Mammary microvascular endothelial cell (primary cell): ENCODE data around the gene AP2A2. TPM values are rescaled to one million over a fixed set of nuclear protein-coding genes. Genes with fewer than 3 reads are reported as not detected.

ENCODE experiments used
- total RNA-seq: library from RNA; depleted of rRNA; stranded (reverse); fragments of >200 nt; gene quantifications from 2 replicates; pipeline ENCODE4 v1.2.3, GENCODE V29; 2015

Gene AP2A2
- 41.4 and 46.4 TPM in 2 replicates for total RNA-seq

GRCh38 chr11:925496-926301 lies at the start of gene AP2A2:
TSS of gene AP2A2 (plus strand) at chr11:925870. CDS start at chr11:926022, 152 bp downstream.

GRCh38 chr11:910589-911030 lies 15.1 kb upstream of the AP2A2 start, which contains the start of gene CHID1:
TSS of gene CHID1 (minus strand) at chr11:910810. CDS start at chr11:904816, 5,994 bp downstream.

DNA sequence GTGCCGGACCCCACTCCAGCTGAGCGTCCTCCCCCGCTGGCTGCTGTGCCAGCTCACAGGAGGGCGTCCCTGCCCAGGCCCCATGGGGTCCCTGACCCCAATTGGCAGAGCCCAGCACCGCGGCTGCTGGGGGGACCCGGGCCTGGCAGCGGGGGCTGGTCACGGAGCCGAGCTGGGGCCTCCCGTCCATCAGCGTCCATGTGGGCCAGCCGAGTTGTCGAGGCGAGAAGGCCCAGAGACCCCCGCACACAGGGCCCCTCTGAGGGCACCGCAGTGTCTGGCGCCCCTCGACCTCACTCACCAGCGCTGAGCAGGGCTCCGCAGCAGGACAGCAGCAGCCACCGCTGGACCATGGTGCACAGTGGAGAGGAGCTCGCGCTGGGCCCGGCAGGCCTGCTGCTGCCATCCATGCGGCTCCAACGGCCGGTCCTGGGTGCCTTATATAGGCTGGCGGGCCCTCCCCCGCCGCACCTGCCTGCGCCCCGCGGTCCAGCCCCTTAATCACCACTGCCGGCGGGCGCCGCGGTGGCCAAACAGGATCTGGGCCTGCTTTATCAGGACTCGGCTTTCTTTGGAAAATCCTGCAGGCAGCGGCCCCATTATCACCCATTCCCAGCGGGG lies 110.7 kb downstream of the AP2A2 start, which contains the start of gene MUC6:
MUC6 (minus strand) TSS at position 416 of the 621 bp plus-strand sequence; CDS start at position 353, 63 bp downstream.

Other genes starting within 250 kb of the AP2A2 start
- 23.1 and 27.8 TPM in 2 replicates for gene DEAF1, start 230.6 kb upstream of the AP2A2 start, total RNA-seq
- gene TMEM80, start 230.1 kb upstream of the AP2A2 start, total RNA-seq, result 16.9 and 17.5 TPM in 2 replicates
- gene EPS8L2, start 219.6 kb upstream of the AP2A2 start, total RNA-seq, result 6.7 and 7.3 TPM in 2 replicates
- 228 TPM in 2 replicates for gene TALDO1, start 178.4 kb upstream of the AP2A2 start, total RNA-seq
- 29.4 and 33.0 TPM in 2 replicates for gene GATD1, start 148.4 kb upstream of the AP2A2 start, total RNA-seq
- gene CEND1, start 135.8 kb upstream of the AP2A2 start, total RNA-seq, result 0.20 and 0.40 TPM in 2 replicates
- gene SLC25A22, start 127.6 kb upstream of the AP2A2 start, total RNA-seq, result 21.7 and 24.1 TPM in 2 replicates
- gene PIDD1, start 120.6 kb upstream of the AP2A2 start, total RNA-seq, result 17.9 and 21.1 TPM in 2 replicates
- 814 and 920 TPM in 2 replicates for gene RPLP2, start 115.9 kb upstream of the AP2A2 start, total RNA-seq
- 20.4 and 22.6 TPM in 2 replicates for gene PNPLA2, start 107.0 kb upstream of the AP2A2 start, total RNA-seq
- 9.5 and 12.1 TPM in 2 replicates for gene CRACR2B, start 98.0 kb upstream of the AP2A2 start, total RNA-seq
- gene CD151, start 92.9 kb upstream of the AP2A2 start, total RNA-seq, result 660 and 700 TPM in 2 replicates
- 191 and 317 TPM in 2 replicates for gene POLR2L, start 83.3 kb upstream of the AP2A2 start, total RNA-seq
- gene TSPAN4, start 83.0 kb upstream of the AP2A2 start, total RNA-seq, result 217 and 240 TPM in 2 replicates
- gene CHID1, start 15.1 kb upstream of the AP2A2 start, total RNA-seq, result 58.0 and 96.3 TPM in 2 replicates
- gene MUC6, start 110.8 kb downstream of the AP2A2 start, total RNA-seq, result not detected in 2 replicates
- not detected in 2 replicates for gene MUC2, start 149.0 kb downstream of the AP2A2 start, total RNA-seq
- gene MUC5AC, start 232.1 kb downstream of the AP2A2 start, total RNA-seq, result not detected in 2 replicates